Fibroblast of pulmonary artery (primary cell): ENCODE data around the gene PDZD2.
A peak's percentile ranks its signal among the peaks of the same experiment; 100 is the strongest.
"Not testable (repeated sequence)": the region's sequence is repeated elsewhere in the genome, so short reads cannot be mapped to it uniquely, and the experiment has no call there.

Experiments
- DNase-seq: peaks from one replicate; pipeline ENCODE4 v3.0.0-alpha.2; 2010; ENCODE audit warnings: low read depth
- H3K4me3 ChIP-seq: replicated peaks from 2 replicates; pipeline ENCODE4 v1.5.1; 2011; ENCODE audit warnings: low read depth, mild to moderate bottlenecking, control low read depth, low read length, moderate library complexity
- CTCF ChIP-seq: IDR thresholded peaks from 2 replicates; pipeline ENCODE4 v1.5.1; 2011; ENCODE audit warnings: mild to moderate bottlenecking, control low read depth, low read length, inconsistent platforms; ENCODE audit errors: missing control alignments

The PDZD2 gene

GRCh38 chr5:31638748-31639418 is at the start of gene PDZD2:
Gene PDZD2, plus strand, starts transcription at chr5:31639131.
- H3K4me3 ChIP-seq = peak within 1 kb of the TSS; percentile 59
- TF ChIP-seq CTCF = peak; percentile 43
- DNase-seq = peak; percentile 49

- H3K4me3 ChIP-seq = no peak overlapping the region
- no peak for TF ChIP-seq CTCF
- DNase-seq = no peak
Observed at GRCh38 chr5:31593665-31594064, 45.3 kb upstream of the PDZD2 start.

GRCh38 chr5:31596354-31596753 is 42.6 kb upstream of the PDZD2 start:
- H3K4me3 ChIP-seq = no peak overlapping the region
- TF ChIP-seq CTCF = no peak

GRCh38 chr5:31598640-31599611 is 40.0 kb upstream of the PDZD2 start:
- H3K4me3 ChIP-seq = no peak overlapping the region
- TF ChIP-seq CTCF = no peak
- DNase-seq = no peak

More at GRCh38 chr5:31596354-31596753, 42.6 kb upstream of the PDZD2 start:
- DNase-seq = no peak

GRCh38 chr5:31602305-31602704 is 36.6 kb upstream of the PDZD2 start:
- H3K4me3 ChIP-seq, DNase-seq: not testable (repeated sequence)

GRCh38 chr5:31604240-31604639 is 34.7 kb upstream of the PDZD2 start:
- no peak for DNase-seq
- H3K4me3 ChIP-seq = no peak overlapping the region
- no peak for TF ChIP-seq CTCF

GRCh38 chr5:31604644-31605043 is 34.3 kb upstream of the PDZD2 start:
- no peak for TF ChIP-seq CTCF
- no peak for DNase-seq

More at GRCh38 chr5:31604644-31605043, 34.3 kb upstream of the PDZD2 start:
- H3K4me3 ChIP-seq = no peak overlapping the region
